OCI-LY1 (cell line): ENCODE data around the gene PLEKHA7.

Experiments
- CTCF ChIP-seq: fragments of 200-600 bp; sonication (generic), shearing (Covaris generic); IDR thresholded peaks from 2 replicates; pipeline ENCODE4 v1.5.1; 2017; ENCODE audit warnings: mild to moderate bottlenecking, antibody characterized with exemption, low read length, moderate library complexity, mixed read lengths
- EZH2 ChIP-seq: fragments of 200-600 bp; sonication (generic), shearing (Covaris generic); IDR thresholded peaks from 2 replicates; pipeline ENCODE4 v1.8.0; 2017; ENCODE audit warnings: borderline replicate concordance, mixed run types, mild to moderate bottlenecking, antibody characterized with exemption, low read length, moderate library complexity, mixed read lengths

GRCh38 chr11:16963316-16963876 lies 50.8 kb downstream of the PLEKHA7 start:
- TF ChIP-seq CTCF (no peak), EZH2 (no peak)
